Mucosa of stomach (tissue), 1 donor: Measurements from ENCODE around the gene PPP2R5A.
"Not testable (repeated sequence)": the region's sequence is repeated elsewhere in the genome, so short reads cannot be mapped to it uniquely, and the experiment has no call there.

Experiments
- H3K27me3 ChIP-seq: one replicate; pipeline ENCODE4 v1.7.0; 2013; ENCODE audit warnings: mild to moderate bottlenecking, low read length; ENCODE audit not compliant: control insufficient read depth, insufficient read depth
- H3K36me3 ChIP-seq: one replicate; pipeline ENCODE4 v1.7.0; 2013; ENCODE audit warnings: low read length; ENCODE audit not compliant: control insufficient read depth, insufficient read depth
- H3K4me1 ChIP-seq: one replicate; pipeline ENCODE4 v1.7.0; 2013; ENCODE audit warnings: mild to moderate bottlenecking, low read length; ENCODE audit not compliant: control insufficient read depth, insufficient read depth
- H3K4me3 ChIP-seq: one replicate; pipeline ENCODE4 v1.7.0; 2013; ENCODE audit warnings: low read length
- H3K9ac ChIP-seq: one replicate; pipeline ENCODE4 v1.7.0; 2013; ENCODE audit warnings: mild to moderate bottlenecking, low read length, moderate library complexity
- H3K9me3 ChIP-seq: one replicate; pipeline ENCODE4 v1.7.0; 2013; ENCODE audit warnings: mild to moderate bottlenecking, low read length, moderate library complexity; ENCODE audit not compliant: control insufficient read depth
- donor health status: Pancreatic carcinoma.

PPP2R5A gene

DNA sequence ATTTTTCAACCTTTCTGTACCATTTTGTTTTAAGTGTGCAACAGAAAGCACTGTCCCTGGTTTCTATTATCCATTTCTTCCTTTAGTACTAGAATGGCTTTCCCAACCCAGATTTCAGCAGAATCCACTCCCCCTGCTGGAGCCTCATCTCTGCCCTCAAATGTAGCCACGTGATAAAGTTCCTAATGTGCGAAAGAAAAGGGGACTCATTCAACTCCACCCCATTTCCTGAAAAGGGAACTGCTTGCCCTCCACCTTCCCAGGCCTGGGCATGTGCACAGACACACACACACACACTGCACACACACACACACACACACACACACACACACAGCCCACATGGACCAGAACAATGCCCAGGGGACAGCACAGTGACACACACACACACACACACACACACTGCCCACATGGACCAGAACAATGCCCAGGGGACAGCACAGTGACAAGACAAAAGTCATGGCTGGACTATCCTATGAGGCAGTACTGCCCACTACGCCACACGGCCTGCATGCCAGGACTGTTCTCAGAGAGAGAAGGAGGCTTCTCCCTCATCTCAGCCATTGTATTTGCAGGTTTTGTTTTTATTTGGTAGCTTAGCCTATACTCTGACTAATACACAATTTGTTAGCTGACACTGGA, 96.3 kb downstream of the PPP2R5A start:
- H3K9me3 ChIP-seq = no peaks in the 10 kb centered on the region
- H3K9ac ChIP-seq = no peak overlapping the region
- no peaks in the 10 kb centered on the region for H3K36me3 ChIP-seq
- H3K4me1 ChIP-seq = no peaks in the 10 kb centered on the region
- no peaks in the 10 kb centered on the region for H3K27me3 ChIP-seq
- H3K4me3 ChIP-seq = no peak overlapping the region

GRCh38 chr1:212386029-212386428, 100.8 kb downstream of the PPP2R5A start:
- Histone ChIP-seq H3K9ac (no peak overlapping the region), H3K4me3 (no peak overlapping the region), H3K4me1 (no peaks in the 10 kb centered on the region), H3K9me3 (no peaks in the 10 kb centered on the region), H3K36me3 (no peaks in the 10 kb centered on the region), H3K27me3 (no peaks in the 10 kb centered on the region)

GRCh38 chr1:212388985-212389716, 103.9 kb downstream of the PPP2R5A start:
- Histone ChIP-seq H3K36me3 (no peaks in the 10 kb centered on the region), H3K9me3 (no peaks in the 10 kb centered on the region), H3K27me3 (no peaks in the 10 kb centered on the region), H3K4me3 (no peak overlapping the region), H3K9ac (no peak overlapping the region), H3K4me1 (no peaks in the 10 kb centered on the region)

DNA sequence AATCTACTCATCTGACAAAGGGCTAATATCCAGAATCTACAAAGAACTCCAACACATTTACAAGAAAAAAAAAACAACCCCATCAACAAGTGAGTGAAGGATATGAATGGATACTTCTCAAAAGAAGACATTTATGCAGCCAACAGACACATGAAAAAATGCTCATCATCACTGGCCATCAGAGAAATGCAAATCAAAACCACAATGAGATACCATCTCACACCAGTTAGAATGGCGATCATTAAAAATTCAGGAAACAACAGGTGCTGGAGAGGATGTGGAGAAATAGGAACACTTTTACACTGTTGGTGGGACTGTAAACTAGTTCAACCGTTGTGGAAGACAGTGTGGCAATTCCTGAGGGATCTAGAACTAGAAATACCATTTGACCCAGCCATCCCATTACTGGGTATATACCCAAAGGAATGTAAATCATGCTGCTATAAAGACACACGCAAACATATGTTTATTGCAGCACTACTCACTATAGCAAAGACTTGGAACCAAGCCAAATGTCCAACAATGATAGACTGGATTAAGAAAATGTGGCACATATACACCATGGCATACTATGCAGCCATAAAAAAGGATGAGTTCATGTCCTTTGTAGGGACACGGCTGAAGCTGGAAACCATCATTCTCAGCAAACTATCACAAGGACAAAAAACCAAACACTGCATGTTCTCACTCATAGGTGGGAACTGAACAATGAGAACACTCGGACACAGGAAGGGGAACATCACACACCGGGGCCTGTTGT, 110.6 kb downstream of the PPP2R5A start:
- H3K9ac ChIP-seq, H3K4me3 ChIP-seq, H3K36me3 ChIP-seq, H3K4me1 ChIP-seq, H3K27me3 ChIP-seq, H3K9me3 ChIP-seq: not testable (repeated sequence)

GRCh38 chr1:212396638-212397037, 111.4 kb downstream of the PPP2R5A start:
- H3K27me3 ChIP-seq = no peaks in the 10 kb centered on the region
- H3K36me3 ChIP-seq = no peaks in the 10 kb centered on the region
- H3K9ac ChIP-seq = no peak overlapping the region
- H3K4me3 ChIP-seq = no peak overlapping the region
- H3K9me3 ChIP-seq = peaks cover 9% of the 10 kb centered on the region
- no peaks in the 10 kb centered on the region for H3K4me1 ChIP-seq

GRCh38 chr1:212397171-212397570, 112.0 kb downstream of the PPP2R5A start:
- Histone ChIP-seq H3K9me3 (peaks cover 9% of the 10 kb centered on the region), H3K27me3 (no peaks in the 10 kb centered on the region), H3K36me3 (no peaks in the 10 kb centered on the region), H3K4me1 (no peaks in the 10 kb centered on the region), H3K4me3 (no peak overlapping the region), H3K9ac (no peak overlapping the region)

- Histone ChIP-seq H3K9ac (no peak overlapping the region), H3K9me3 (peaks cover 9% of the 10 kb centered on the region), H3K4me3 (no peak overlapping the region), H3K36me3 (no peaks in the 10 kb centered on the region), H3K27me3 (no peaks in the 10 kb centered on the region), H3K4me1 (no peaks in the 10 kb centered on the region)
Observed at GRCh38 chr1:212401042-212401441, 115.8 kb downstream of the PPP2R5A start.

DNA sequence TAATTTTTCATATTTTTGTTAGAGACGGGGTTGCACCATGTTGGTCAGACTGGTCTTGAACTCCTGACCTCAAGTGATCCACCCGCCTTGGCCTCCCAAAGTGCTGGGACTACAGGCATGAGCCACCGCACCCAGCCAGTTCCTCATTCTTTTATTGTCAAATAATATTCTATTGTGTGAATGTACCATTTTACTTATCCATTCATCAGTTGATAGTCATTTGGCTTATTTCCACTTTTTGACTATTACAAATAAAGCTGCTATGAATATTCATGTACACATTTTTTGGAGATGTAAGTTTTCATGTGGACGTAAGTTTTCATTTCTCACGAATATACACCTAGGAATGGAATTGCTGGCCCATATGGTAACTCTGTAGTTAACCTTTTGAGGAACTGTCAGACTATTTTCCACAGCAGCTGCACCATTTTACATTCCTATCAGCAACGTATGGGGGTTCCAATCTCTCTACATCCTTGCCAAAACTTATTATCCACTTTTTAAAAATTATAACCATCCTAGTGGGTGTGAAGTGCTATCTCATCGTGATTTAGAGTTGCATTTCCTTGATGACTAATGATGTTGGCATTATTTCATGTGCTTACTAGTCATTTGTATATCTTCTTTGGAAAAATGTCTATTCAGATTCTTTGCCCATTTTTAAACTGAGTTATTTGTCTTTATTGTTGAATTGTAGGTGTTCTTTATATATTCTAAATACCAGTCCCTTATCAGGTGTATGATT, 116.8 kb downstream of the PPP2R5A start:
- H3K36me3 ChIP-seq = no peaks in the 10 kb centered on the region
- H3K9ac ChIP-seq = no peak overlapping the region
- H3K4me3 ChIP-seq = no peak overlapping the region
- no peaks in the 10 kb centered on the region for H3K27me3 ChIP-seq
- peaks cover 9% of the 10 kb centered on the region for H3K9me3 ChIP-seq
- H3K4me1 ChIP-seq = no peaks in the 10 kb centered on the region

DNA sequence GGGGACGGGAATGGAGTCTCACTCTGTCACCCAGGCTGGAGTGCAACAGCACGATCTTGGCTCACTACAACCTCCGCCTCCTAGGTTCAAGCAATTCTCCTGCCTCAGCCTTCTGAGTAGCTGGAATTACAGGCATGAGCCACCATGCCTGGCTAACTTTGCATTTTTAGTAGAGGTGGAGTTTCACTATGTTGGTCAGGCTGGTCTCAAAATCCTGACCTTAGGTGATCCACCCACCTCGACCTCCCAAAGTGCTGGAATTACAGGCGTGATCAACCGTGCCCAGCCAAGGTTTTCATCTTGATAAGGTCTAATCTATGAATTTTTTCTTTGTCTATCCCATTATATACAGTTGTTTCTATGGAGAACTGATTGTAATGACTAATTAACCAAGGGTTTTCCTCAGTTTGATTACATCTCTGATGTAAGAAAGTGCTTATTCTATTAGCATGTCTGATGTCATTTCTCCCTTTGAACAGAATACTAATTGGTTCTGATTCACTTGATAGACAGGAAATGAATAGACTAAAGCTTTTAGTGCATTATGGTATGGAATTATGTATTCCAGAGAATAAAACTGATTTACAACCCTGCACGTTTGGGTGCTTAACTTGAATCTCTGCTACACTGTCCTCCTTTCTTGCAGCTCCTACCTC, 117.6 kb downstream of the PPP2R5A start:
- Histone ChIP-seq H3K4me3 (no peak overlapping the region), H3K4me1 (no peaks in the 10 kb centered on the region), H3K27me3 (no peaks in the 10 kb centered on the region), H3K36me3 (no peaks in the 10 kb centered on the region), H3K9me3 (peaks cover under 1% of the 10 kb centered on the region), H3K9ac (no peak overlapping the region)

DNA sequence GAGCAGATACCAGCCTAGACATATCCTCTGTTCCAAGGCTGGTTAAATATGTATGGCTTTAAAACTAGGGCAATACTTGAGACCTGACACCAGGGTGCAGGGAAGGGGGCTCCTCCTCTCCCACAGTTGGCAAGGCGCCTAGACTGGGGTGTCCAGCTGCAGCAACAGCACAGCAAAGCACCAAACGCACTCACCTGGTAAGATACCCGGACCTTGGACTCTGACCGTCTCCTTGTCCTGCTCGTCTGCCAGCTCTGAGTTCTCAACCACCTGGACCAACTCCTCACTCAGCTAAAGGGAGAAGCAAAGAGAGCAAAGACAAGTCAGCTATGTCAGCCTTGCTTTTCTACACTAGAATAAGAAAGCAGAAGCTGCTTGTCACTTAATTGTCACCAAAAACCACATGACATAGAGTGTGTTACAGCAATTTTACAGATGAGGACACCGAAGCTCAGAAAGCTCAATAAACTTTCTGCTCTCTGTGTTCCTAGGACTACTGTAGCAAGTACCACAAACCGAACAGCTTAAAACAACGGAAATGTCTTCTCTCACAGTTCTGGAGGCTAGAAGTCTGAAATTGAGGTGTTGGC, 125.1 kb downstream of the PPP2R5A start:
- Histone ChIP-seq H3K4me1 (peaks cover 13% of the 10 kb centered on the region), H3K36me3 (no peaks in the 10 kb centered on the region), H3K9ac (no peak overlapping the region), H3K4me3 (no peak overlapping the region), H3K9me3 (no peaks in the 10 kb centered on the region), H3K27me3 (peaks cover 3% of the 10 kb centered on the region)
